Measurements from ENCODE around the gene PHOSPHO1. TPM values are rescaled to one million over a fixed set of nuclear protein-coding genes. Genes with fewer than 3 reads are reported as not detected.

The PHOSPHO1 gene
- total RNA-seq, 1 experiment from 2014 or later = not detected

DNA sequence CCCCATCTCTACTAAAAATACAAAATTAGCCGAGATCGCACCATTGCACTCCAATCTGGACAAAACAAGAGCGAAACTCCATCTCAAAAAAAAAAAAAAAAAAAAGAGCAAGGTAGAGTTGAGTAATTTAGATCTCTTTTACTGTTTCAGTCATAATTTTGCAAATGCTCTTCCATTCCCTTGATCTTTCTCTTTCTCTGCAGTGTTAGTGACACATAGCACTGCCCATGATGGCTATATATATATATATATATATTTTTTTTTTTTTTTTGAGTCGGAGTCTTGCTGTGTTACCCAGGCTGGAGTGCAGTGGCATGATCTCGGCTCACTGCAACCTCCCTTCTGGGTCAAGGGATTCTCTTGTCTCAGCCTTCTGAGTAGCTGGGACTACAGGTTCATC lies 12.2 kb upstream of the PHOSPHO1 start:
- no peak for DNase-seq (ENCODE audit: low spot score)

- no peak for DNase-seq (ENCODE audit: low spot score)
These were observed 11.3 kb upstream of the PHOSPHO1 start for GRCh38 chr17:49241692-49242397.

- no peak for DNase-seq (ENCODE audit: low spot score)
These were observed 10.5 kb upstream of the PHOSPHO1 start for GRCh38 chr17:49241040-49241439.

- DNase-seq (ENCODE audit: low spot score) = no peak
These were observed 10.0 kb upstream of the PHOSPHO1 start for GRCh38 chr17:49240619-49241018.

DNA sequence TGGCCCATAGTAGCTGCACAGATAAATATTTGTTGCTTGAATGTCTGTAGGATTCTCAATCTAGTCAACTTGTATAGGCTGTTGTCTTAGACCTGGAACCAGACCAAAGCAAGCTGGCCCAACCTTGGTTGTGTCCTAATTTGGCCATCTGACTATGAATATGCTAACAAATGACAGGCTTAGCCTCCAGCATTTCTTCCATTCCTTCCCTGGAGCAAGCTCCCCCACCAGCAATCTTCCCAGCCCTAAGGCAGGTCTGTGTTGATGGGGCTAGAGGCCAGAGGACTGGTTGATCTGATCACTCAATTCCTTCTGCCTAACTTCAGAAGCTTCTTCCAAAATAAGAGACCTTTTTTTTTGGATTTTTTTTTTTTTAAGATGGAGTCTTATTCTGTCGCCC lies 9.4 kb upstream of the PHOSPHO1 start:
- no peak for DNase-seq (ENCODE audit: low spot score)

DNA sequence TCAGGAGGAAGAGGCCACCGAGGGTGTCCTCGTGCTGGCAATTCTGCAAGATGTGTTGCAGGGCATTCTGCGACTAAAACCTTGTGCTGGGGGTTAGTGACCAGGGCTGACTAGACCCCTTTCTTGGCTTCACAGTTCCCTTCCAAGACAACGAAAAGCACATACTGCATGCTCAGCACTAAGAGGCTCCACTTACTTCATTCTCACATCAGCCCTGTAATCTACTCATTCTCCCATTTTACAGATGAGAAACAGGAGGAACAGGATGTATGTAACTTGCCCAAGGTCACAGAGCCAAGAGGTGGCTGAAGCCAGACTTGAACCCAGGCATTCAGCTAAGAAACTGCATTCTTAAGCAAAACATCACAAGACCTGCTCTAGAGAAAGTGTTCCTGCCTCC lies 5.3 kb upstream of the PHOSPHO1 start:
- no peak for DNase-seq (ENCODE audit: low spot score)

DNA sequence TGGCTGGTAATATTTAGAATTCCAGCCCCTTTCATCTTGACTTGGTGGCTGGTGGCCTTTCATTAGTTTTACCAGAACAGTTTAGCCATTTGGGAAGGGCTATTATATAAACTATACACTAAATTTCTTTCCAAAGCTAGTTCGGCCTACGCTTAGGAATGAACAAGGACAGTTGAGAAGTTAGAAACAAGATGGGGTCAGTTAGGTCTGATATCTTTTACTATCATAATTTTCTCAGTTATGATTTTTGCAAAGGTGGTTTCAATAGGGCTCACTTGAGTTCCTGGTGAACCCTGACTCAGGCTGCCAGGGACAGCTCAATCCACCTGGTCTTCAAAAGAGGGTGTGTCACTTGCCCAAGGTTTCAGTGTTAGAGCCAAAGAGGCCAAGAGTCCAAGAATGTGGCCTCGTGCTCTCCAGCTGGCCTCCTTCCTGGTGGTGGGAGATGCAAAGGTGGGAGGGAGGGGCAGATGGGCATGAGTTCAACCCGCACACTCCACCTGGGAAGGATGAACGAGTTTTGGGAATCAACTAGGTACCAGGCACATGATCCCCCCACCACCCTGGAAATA lies 4.0 kb upstream of the PHOSPHO1 start:
- DNase-seq (ENCODE audit: low spot score) = no peak

DNA sequence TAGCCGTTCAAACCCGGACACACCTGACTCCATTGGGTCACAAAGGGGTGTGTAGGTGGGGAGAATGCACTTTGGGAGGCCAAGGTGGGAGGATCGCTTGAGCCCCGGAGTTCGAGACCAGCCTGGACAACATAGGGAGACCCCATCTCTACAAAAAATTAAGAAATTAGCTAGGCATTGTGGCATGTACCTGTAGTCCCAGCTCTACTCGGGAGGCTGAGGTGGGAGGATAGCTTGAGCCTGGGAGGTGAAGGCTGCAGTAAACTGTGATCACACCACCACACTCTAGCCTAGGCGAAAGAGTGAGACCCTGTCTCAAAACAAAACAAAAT lies 942 bp upstream of the PHOSPHO1 start:
- DNase-seq (ENCODE audit: low spot score) = no peak

GRCh38 chr17:49229805-49230600 lies 584 bp downstream of the PHOSPHO1 start:
- DNase-seq (ENCODE audit: low spot score) = no peak

GRCh38 chr17:49229076-49229804 lies 1.3 kb downstream of the PHOSPHO1 start:
- no peak for DNase-seq (ENCODE audit: low spot score)

- DNase-seq (ENCODE audit: low spot score) = peak; percentile 86
These were observed 2.9 kb downstream of the PHOSPHO1 start for GRCh38 chr17:49227436-49228261.

DNA sequence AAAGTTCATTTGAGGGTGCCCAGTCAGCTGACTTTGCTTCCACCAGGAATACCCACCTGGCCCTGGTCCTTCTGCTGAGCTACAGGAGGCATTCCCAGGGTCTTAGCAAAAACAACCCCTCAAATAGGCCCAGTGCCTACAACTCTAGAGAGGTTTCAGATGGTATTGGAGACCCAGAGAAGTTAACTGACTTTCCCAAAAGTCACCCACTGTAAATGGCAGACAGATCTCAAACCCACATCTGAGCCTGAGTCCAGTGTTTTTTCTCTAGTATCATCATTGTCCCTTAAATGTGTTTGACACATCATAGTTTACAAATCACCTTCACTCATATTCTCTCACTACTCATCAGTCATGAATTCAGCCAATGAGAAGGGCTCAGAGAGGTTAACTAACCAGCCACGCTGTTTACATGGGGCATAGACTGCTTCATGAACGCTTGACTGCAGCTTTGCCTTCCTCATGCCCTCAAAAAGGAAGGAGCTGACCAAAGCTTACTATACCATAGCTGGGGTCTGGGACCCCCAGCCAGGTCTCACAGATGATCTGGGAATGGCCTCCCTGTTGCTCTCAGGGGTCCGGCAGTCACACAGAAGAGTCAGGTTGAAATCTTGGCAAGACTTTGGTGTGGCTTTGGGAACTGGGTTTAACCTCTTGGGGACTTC lies 3.7 kb downstream of the PHOSPHO1 start:
- no peak for DNase-seq (ENCODE audit: low spot score)

DNA sequence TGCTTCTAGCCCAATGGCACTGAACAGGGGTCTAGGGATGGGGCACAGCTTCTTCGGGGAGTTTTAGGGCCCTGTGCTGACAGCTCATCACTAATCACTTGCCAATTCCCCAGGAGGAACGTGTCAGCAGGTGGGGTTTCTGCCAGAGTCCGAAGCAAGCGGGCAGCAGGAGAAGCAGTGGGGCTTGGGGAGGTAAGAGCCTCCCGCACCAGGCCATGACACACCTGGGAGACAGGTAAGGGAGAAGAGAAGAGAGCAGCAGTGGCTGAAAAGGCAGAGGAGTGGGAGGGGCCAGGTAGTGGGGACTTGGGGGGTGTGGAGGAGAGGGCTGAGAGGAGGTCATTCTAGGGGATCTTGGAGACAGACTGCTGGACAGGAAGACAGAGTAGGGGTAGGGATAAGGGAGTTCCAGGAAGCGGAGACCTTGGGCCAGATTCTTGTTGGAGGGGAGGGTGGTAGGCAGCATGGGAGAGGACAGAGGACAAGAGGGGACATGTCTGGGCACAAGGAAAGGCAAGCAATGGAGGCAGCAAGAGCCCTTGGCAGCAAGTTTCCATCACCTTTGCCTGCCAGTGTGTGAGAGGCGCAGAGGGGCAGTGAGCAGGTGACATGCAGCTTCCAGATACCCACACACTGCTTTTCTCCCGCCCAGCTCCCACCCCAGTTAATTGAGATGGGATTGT lies 4.9 kb downstream of the PHOSPHO1 start:
- no peak for DNase-seq (ENCODE audit: low spot score)

GRCh38 chr17:49224997-49225337 lies 5.6 kb downstream of the PHOSPHO1 start:
- DNase-seq (ENCODE audit: low spot score) = no peak

DNA sequence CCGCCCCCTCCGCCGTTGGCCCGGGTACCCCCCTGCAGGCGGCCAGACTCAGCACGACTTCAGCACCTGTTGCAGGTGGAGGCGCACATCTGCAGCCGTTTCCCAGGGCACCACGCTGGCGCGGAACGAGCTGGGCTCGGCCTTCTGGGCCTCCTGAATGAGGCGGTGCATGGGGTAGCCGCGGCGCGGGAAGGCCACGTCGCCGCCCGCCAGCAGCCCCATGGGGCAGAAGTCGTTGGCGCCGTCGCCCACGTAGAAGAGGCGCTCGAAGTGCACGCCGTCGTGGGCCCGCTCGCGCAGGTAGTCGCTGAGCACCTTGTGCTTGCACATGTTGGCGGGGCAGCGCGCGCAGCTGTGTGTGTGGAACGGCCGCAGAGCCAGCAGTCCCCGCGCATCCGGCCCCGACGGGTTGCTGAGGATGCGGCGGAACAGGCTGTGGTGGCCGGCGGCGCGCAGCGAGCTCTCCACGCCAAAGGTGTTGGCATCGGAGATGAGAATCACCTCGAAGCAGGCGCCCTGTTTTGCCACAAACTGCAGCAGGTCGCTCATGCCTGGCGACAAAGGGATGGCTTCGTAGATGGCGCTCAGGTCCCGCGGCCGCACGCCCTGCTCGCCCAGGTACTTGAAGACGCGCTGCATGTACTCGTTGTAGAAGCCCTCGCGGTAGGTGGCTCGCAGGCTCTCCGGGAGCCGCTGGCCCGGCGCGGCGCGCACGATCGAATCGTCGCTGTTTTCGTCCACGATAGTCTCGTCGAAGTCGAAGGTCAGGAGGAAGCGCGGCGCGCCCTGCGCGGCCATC lies 6.2 kb downstream of the PHOSPHO1 start:
- no peak for DNase-seq (ENCODE audit: low spot score)

DNA sequence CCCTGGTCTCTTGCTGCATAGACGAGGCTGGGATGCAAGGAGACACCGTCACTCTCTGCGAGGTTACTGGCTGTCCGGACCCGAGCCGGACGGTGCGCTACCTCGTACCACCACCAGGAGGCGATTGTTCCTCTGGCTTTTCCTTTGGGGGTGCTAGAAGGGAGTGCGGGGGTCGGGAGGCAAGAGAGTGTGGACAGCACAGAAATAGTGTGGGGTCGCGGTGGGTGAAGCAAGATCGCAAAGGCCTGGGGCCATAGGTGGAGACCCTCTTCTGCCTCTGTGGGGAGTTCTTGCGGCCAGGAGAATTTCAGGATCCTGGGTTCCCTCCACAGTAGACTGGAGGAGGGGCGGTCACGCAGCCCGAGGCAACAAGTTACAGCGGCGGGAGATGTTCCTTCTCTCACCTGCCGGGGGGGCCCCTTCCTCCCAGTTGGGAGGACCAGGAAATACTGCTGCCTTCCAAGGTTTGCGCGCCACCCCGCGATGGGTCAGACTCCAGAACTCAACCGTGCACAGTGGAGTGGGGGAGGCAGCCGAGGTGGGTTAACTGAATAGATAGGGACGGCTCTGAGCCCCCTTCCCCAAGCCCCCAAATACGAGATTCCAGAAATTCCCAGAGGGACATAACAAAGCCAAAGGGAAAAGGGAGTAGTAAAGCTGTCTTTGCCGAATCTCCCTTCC lies 6.9 kb downstream of the PHOSPHO1 start:
- peak; percentile 43 for DNase-seq (ENCODE audit: low spot score)

DNA sequence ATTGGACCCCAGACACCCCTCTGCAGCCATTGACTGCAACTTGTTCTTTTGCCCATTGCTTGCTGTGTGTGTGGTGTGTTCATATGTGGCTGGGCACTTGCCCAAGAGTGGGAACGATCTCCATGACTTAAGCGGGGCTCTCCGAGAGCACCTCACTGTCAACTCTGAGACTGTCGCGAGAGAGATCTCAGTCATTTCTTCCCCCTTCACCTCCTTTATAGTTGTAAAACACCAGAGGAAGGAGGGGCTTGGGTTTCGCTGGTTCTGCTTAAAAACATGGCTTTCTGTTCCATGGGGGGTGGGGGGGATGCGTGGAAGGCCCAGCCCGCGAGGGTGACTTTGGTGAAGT lies 7.4 kb downstream of the PHOSPHO1 start:
- no peak for DNase-seq (ENCODE audit: low spot score)

GRCh38 chr17:49219987-49220386 lies 10.6 kb downstream of the PHOSPHO1 start:
- DNase-seq (ENCODE audit: low spot score) = no peak
